ENCODE results near the gene ENTPD2. TPM values are rescaled to one million over a fixed set of nuclear protein-coding genes. Genes with fewer than 3 reads are reported as not detected.

The ENTPD2 gene
- total and polyA plus RNA-seq, 9 of the 15 experiments (the other 6 are each of a cell fraction or from before 2014, with no cell fraction given): 0.04 to 0.60 (median 0.14) TPM; not detected in 4

DNA sequence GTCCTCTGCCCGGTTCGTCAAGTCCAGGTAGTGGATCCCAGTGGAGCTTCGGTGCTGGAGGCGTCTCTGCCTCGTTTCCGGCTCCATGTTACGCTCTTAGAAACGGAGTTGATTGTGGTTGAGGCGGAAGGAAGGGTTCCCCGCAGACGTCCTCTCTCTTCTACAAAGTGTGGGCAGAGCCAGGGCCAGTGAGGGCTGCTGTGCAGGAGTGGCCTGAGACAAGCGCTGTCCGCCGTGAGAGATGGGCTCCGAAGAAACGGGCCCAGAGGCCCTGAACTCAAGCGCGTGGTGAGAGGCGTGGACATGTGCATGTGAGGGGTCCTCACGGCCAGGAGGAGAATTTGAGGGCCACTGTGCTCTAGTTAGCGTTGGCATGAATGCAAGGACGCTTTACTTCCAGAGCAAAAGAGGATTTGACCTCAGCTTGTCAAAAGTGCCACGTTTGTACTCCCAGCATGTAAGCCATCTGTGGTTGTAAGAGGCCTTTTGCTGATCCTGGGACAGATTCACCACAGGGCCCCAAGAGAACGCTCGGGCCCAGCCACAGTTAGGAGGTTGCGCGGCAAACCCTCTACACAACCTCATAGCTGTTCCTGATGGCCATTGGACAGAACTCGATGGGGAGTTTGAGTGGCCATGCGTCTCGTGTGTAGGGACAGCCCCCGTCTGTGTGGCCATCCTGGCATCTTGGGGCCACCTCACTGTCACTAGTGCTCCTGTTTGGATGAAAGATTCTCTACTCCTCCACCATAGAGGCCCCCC lies 43.1 kb upstream of the ENTPD2 start:
- 89% methylated on average over 31 of the region's 31 CpGs for WGBS (ENCODE audit: insufficient coverage, low coverage, missing lambda C conversion rate)
- ChIA-PET POLR2A (interaction anchor here (3.3 kb wide), 1 partner anchor 9 kb away, joined by 18 read pairs; the partner anchor contains the start of gene MAN1B1), CTCF (ENCODE audit: low intra/inter-chr PET ratio) (no interaction called here)
- H3K4me1 ChIP-seq (replicated peaks in 1 of 2; ENCODE audit: control insufficient read depth in 2 of 2, insufficient read depth in 2 of 2, low read length in 2 of 2): peaks cover 0 to 11% of the 10 kb centered on the region in 2 experiments; a peak in 1 of 5 replicates
- FAIRE-seq: no peak
- peaks cover 3% of the 10 kb centered on the region for H3K9me3 ChIP-seq (replicated peaks; ENCODE audit: control insufficient read depth, insufficient read depth, low read depth, low read length)
- BruUV-seq (replicated peaks): no TSS peak
- H3K9me1 ChIP-seq (ENCODE audit: control insufficient read depth, insufficient read depth, low read length): no peaks in the 10 kb centered on the region
- in situ Hi-C loops (cut with MboI): no loop called here
- no peaks in the 10 kb centered on the region for H3K27me3 ChIP-seq (ENCODE audit: control insufficient read depth in 2 of 2, insufficient read depth in 2 of 2, low read length in 2 of 2)
- H4K20me1 ChIP-seq (replicated peaks; ENCODE audit: control insufficient read depth, insufficient read depth, low read length): no peaks in the 10 kb centered on the region
- H3K4me2 ChIP-seq (ENCODE audit: insufficient read depth, low read length): no peak overlapping the region
- ATAC-seq: no peak
- H3K79me2 ChIP-seq (ENCODE audit: control insufficient read depth, insufficient read depth, low read length): no peaks in the 10 kb centered on the region
- 0 out of 2 replicates have a peak, but pooled peaks have one; percentile 6 for TF ChIP-seq RBFOX2 (IDR thresholded peaks at IDR 0.05; ENCODE audit: low read depth, low read length)
- TF ChIP-seq ZNF445 (CRISPR knock-in tag; IDR thresholded peaks at IDR 0.05; ENCODE audit: low read depth): no peak
- no peak overlapping the region for H3K27ac ChIP-seq (ENCODE audit: extremely low read depth, low read depth, low read length)
- intact Hi-C loops (cut with micrococcal nuclease): no loop called here
- no peak for DNase-seq (ENCODE audit: extremely low read depth in 1 of 4, low spot score in 3 of 4)
- H3K36me3 ChIP-seq (ENCODE audit: control insufficient read depth, insufficient read depth, low read length): peaks cover 64% of the 10 kb centered on the region
- H3K4me3 ChIP-seq: no peak overlapping the region
- no peak overlapping the region for H2AFZ ChIP-seq (ENCODE audit: low read depth, low read length)
- peak overlapping the region in 1 of 2 experiments; percentile 64; a peak in 2 of 4 replicates for H3K9ac ChIP-seq (ENCODE audit: insufficient read depth in 1 of 2, low read depth in 2 of 2, low read length in 2 of 2)

All from K562 (cell line).